SK-N-SH treated with all-trans-retinoic acid at 6 μM for 48 hours (cell line): Measurements from ENCODE around the gene SRP72.

Experiments used
- ARNTL ChIP-seq: fragments of 450-650 bp; formaldehyde crosslinking; IDR thresholded peaks from 2 replicates; pipeline ENCODE4 v1.5.0; 2020; ENCODE audit warnings: low read depth, mild to moderate bottlenecking, moderate library complexity, borderline replicate concordance
- BACH2 ChIP-seq: fragments of 250-450 bp; sonication (Bioruptor Pico); IDR thresholded peaks from 2 replicates; pipeline ENCODE4 v1.9.0; 2021; ENCODE audit warnings: mild to moderate bottlenecking, borderline replicate concordance
- CREB5 ChIP-seq: fragments of 250-450 bp; sonication (Bioruptor Pico); IDR thresholded peaks from 2 replicates; pipeline ENCODE4 v1.5.1; 2020; ENCODE audit warnings: low read depth, mild to moderate bottlenecking, moderate library complexity
- GLIS3 ChIP-seq: fragments of 250-450 bp; sonication (Bioruptor Pico); IDR thresholded peaks from 2 replicates; pipeline ENCODE4 v1.5.0; 2020; ENCODE audit warnings: mild to moderate bottlenecking, moderate library complexity
- RARB ChIP-seq: fragments of 250-450 bp; sonication (Bioruptor Pico); IDR thresholded peaks from 2 replicates; pipeline ENCODE4 v1.8.0; 2021; ENCODE audit warnings: mild to moderate bottlenecking, moderate library complexity
- SNAI2 ChIP-seq: fragments of 250-450 bp; sonication (Bioruptor Pico); IDR thresholded peaks from 2 replicates; pipeline ENCODE4 v1.5.0; 2020; ENCODE audit warnings: mild to moderate bottlenecking, moderate library complexity
- TCF4 ChIP-seq: fragments of 250-450 bp; sonication (Bioruptor Pico); IDR thresholded peaks from 2 replicates; pipeline ENCODE4 v1.8.0; 2021; ENCODE audit warnings: mild to moderate bottlenecking, moderate library complexity, borderline replicate concordance
- TOX ChIP-seq: fragments of 250-450 bp; sonication (Bioruptor Pico); IDR thresholded peaks from 2 replicates; pipeline ENCODE4 v1.8.0; 2021; ENCODE audit warnings: mild to moderate bottlenecking, moderate library complexity, borderline replicate concordance
- ZC3H10 ChIP-seq: fragments of 250-450 bp; sonication (Bioruptor Pico); IDR thresholded peaks from 2 replicates; pipeline ENCODE4 v1.5.1; 2021; ENCODE audit warnings: mild to moderate bottlenecking, moderate library complexity
- ZFP3 ChIP-seq: fragments of 250-450 bp; sonication (Bioruptor Pico); IDR thresholded peaks from 2 replicates; pipeline ENCODE4 v1.5.0; 2020; ENCODE audit warnings: mild to moderate bottlenecking, moderate library complexity
- ZFP30 ChIP-seq: fragments of 450-650 bp; formaldehyde crosslinking; IDR thresholded peaks from 2 replicates; pipeline ENCODE4 v1.5.0; 2022; ENCODE audit warnings: mild to moderate bottlenecking, moderate library complexity
- ZNF70 ChIP-seq: fragments of 450-650 bp; formaldehyde crosslinking; IDR thresholded peaks from 2 replicates; pipeline ENCODE4 v1.5.0; 2020; ENCODE audit warnings: mild to moderate bottlenecking, moderate library complexity
- ZNF8 ChIP-seq: fragments of 450-650 bp; formaldehyde crosslinking; IDR thresholded peaks from 2 replicates; pipeline ENCODE4 v1.5.0; 2020; ENCODE audit warnings: mild to moderate bottlenecking, moderate library complexity
- TF ChIP-seq, protein P1 (sequence below): fragments of 250-450 bp; sonication (Bioruptor Pico); IDR thresholded peaks from 2 replicates; pipeline ENCODE4 v1.8.0; 2020; ENCODE audit warnings: mild to moderate bottlenecking, moderate library complexity, borderline replicate concordance

GRCh38 chr4:56433280-56433679 is 34.1 kb upstream of the SRP72 start:
- TF ChIP-seq RARB (CRISPR knock-in tag) (no peak), ZNF8 (CRISPR knock-in tag) (no peak), TOX (CRISPR knock-in tag) (no peak), SNAI2 (no peak), ZFP30 (CRISPR knock-in tag) (no peak), TCF4 (CRISPR knock-in tag) (no peak), GLIS3 (no peak), CREB5 (CRISPR knock-in tag) (no peak), ARNTL (no peak), BACH2 (CRISPR knock-in tag) (no peak), ZFP3 (no peak), ZNF70 (CRISPR knock-in tag) (no peak), ZC3H10 (CRISPR knock-in tag) (no peak)
- TF ChIP-seq, protein P1, sequence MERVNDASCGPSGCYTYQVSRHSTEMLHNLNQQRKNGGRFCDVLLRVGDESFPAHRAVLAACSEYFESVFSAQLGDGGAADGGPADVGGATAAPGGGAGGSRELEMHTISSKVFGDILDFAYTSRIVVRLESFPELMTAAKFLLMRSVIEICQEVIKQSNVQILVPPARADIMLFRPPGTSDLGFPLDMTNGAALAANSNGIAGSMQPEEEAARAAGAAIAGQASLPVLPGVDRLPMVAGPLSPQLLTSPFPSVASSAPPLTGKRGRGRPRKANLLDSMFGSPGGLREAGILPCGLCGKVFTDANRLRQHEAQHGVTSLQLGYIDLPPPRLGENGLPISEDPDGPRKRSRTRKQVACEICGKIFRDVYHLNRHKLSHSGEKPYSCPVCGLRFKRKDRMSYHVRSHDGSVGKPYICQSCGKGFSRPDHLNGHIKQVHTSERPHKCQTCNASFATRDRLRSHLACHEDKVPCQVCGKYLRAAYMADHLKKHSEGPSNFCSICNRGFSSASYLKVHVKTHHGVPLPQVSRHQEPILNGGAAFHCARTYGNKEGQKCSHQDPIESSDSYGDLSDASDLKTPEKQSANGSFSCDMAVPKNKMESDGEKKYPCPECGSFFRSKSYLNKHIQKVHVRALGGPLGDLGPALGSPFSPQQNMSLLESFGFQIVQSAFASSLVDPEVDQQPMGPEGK (CRISPR knock-in tag): no peak
